NT2/D1 (cell line): ENCODE results near the gene CANT1.

ENCODE experiments used
- SUZ12 ChIP-seq: IDR thresholded peaks from 2 replicates; pipeline ENCODE4 v1.6.1; 2011; ENCODE audit not compliant: insufficient read length, insufficient read depth; ENCODE audit errors: extremely low read depth
- YY1 ChIP-seq: IDR thresholded peaks from 2 replicates; pipeline ENCODE4 v1.6.1; 2011; ENCODE audit not compliant: insufficient read length, insufficient read depth
- ZNF274 ChIP-seq: IDR thresholded peaks from 2 replicates; pipeline ENCODE4 v1.6.1; 2011; ENCODE audit warnings: mild to moderate bottlenecking, low read depth, low read length

- TF ChIP-seq SUZ12 = no peak
- no peak for TF ChIP-seq ZNF274
- TF ChIP-seq YY1 = no peak
Observed at GRCh38 chr17:78953356-78954350, 55.9 kb downstream of the CANT1 start.
